GM19239 (cell line): ENCODE measurements around the gene NOVA2.
"Not testable (repeated sequence)": the region's sequence is repeated elsewhere in the genome, so short reads cannot be mapped to it uniquely, and the experiment has no call there.

Experiments used
- DNase-seq: peaks from one replicate; pipeline ENCODE4 v3.0.0; 2011; ENCODE audit warnings: low spot score; ENCODE audit not compliant: insufficient read length
- FAIRE-seq: peaks from 2 replicates; lab custom pipeline; 2011; peaks lifted over from hg19 to GRCh38; lab: Jason Lieb, UNC

Gene NOVA2

GRCh38 chr19:45899919-45900589 is 73.6 kb downstream of the NOVA2 start:
- FAIRE-seq: no peak
- DNase-seq: no peak

GRCh38 chr19:45899253-45899652 is 74.4 kb downstream of the NOVA2 start:
- FAIRE-seq (no peak), DNase-seq (no peak)

GRCh38 chr19:45897261-45897812 is 76.3 kb downstream of the NOVA2 start:
- no peak for FAIRE-seq
- DNase-seq: no peak

- not testable (repeated sequence) for DNase-seq, FAIRE-seq
Measured at GRCh38 chr19:45895983-45896599, 77.6 kb downstream of the NOVA2 start.

- FAIRE-seq (no peak), DNase-seq (no peak)
Measured at GRCh38 chr19:45895519-45895972, 78.1 kb downstream of the NOVA2 start.

GRCh38 chr19:45890877-45891276 is 82.8 kb downstream of the NOVA2 start:
- FAIRE-seq (no peak), DNase-seq (no peak)

- DNase-seq (no peak), FAIRE-seq (no peak)
Measured at GRCh38 chr19:45889210-45889885, 84.3 kb downstream of the NOVA2 start.

- DNase-seq (no peak), FAIRE-seq (peak; percentile 23)
Measured at GRCh38 chr19:45887200-45887710, 86.4 kb downstream of the NOVA2 start.

- DNase-seq (peak; percentile 88), FAIRE-seq (peak; percentile 98)
Measured at GRCh38 chr19:45886427-45887199, 87.1 kb downstream of the NOVA2 start.

GRCh38 chr19:45885556-45886426 is 87.9 kb downstream of the NOVA2 start, which contains the start of gene IRF2BP1:
TSS of gene IRF2BP1 (minus strand) at chr19:45886141. CDS start at chr19:45885774, 367 bp downstream.
- no peak for FAIRE-seq
- peak; percentile 89 for DNase-seq

- DNase-seq: no peak
- no peak for FAIRE-seq
Measured at GRCh38 chr19:45884682-45885555, 88.7 kb downstream of the NOVA2 start.

- FAIRE-seq: no peak
- no peak for DNase-seq
Measured at GRCh38 chr19:45883881-45884681, 89.6 kb downstream of the NOVA2 start.
